Activated B cell treated with CpG ODN at 0.5 μM for 24 hours (primary cell): ENCODE measurements around the gene DNAJC1. TPM values are rescaled to one million over a fixed set of nuclear protein-coding genes. Genes with fewer than 3 reads are reported as not detected.

ENCODE experiments used
- ATAC-seq: fragments of 200-7000 bp; cut with Tn5 transposase; one replicate; pipeline ENCODE4 v1.10.0; 2021; ENCODE audit warnings: low read depth, mild to moderate bottlenecking, moderate library complexity
- CTCF ChIA-PET: fragments of 350-600 bp; sonication (Branson Sonifier 250); formaldehyde crosslinking; loops from one replicate; lab custom pipeline; 2021; ENCODE audit warnings: antibody characterized with exemption; lab: Charles Lee
- POLR2A ChIA-PET: fragments of 350-600 bp; sonication (Branson Sonifier 250); formaldehyde crosslinking; loops from one replicate; lab custom pipeline; 2021; ENCODE audit warnings: antibody characterized with exemption; lab: Charles Lee
- DNase-seq: peaks from one replicate; pipeline ENCODE4 v3.0.0; 2022
- H3K27ac Mint-ChIP-seq: one replicate; pipeline ENCODE4 v1.8.0; 2020; ENCODE audit warnings: mixed read lengths
- H3K27me3 Mint-ChIP-seq: one replicate; pipeline ENCODE4 v1.8.0; 2021; ENCODE audit warnings: mixed read lengths
- H3K36me3 Mint-ChIP-seq: one replicate; pipeline ENCODE4 v1.8.0; 2021; ENCODE audit warnings: low read depth, mixed read lengths
- H3K4me1 Mint-ChIP-seq: one replicate; pipeline ENCODE4 v1.8.0; 2021; ENCODE audit warnings: mixed read lengths
- H3K4me3 Mint-ChIP-seq: one replicate; pipeline ENCODE4 v1.8.0; 2020; ENCODE audit warnings: mild to moderate bottlenecking, mixed read lengths
- H3K9me3 Mint-ChIP-seq: one replicate; pipeline ENCODE4 v1.8.0; 2020; ENCODE audit warnings: mixed read lengths
- CTCF ChIP-seq: fragments of 200-600 bp; IDR thresholded peaks from one replicate; pipeline ENCODE4 v1.8.0; 2022; ENCODE audit warnings: antibody characterized with exemption, mild to moderate bottlenecking
- intact Hi-C: fragments of 100-400 bp; cut with micrococcal nuclease; formaldehyde crosslinking; loops from one replicate; pipeline ENCODE4 v1.15.1; 2024
- total RNA-seq: library from RNA; stranded (reverse); gene quantifications from 2 replicates; pipeline ENCODE4 v1.2.3, GENCODE V29; 2022

The DNAJC1 gene
- total RNA-seq, 1 donor from 2014 or later, result 10.9 TPM

- peak; percentile 42 for ATAC-seq
- ChIA-PET POLR2A (interaction anchor here (0.6 kb wide), 4 partner anchors 11 to 1151 kb away, joined by 4 to 13 read pairs (median 7); no protein-coding TSS in a partner anchor), CTCF (interaction anchor here (2.1 kb wide), 1 partner anchor 457 kb away, joined by 8 read pairs; no protein-coding TSS in a partner anchor)
- Mint-ChIP-seq H3K27ac (no peak overlapping the region), H3K4me3 (no peak overlapping the region), H3K4me1 (peaks cover 9% of the 10 kb centered on the region), H3K27me3 (no peaks in the 10 kb centered on the region), H3K36me3 (no peaks in the 10 kb centered on the region), H3K9me3 (no peaks in the 10 kb centered on the region)
- no peak for DNase-seq
- no peak for TF ChIP-seq CTCF
- intact Hi-C loops, result loop anchor here (2.0 to 10.0 kb wide), 5 partner anchors 219 to 1096 kb away; partner anchors contain the start of gene SKIDA1
Observed at GRCh38 chr10:21953585-21954057, 49.9 kb downstream of the DNAJC1 start.

DNA sequence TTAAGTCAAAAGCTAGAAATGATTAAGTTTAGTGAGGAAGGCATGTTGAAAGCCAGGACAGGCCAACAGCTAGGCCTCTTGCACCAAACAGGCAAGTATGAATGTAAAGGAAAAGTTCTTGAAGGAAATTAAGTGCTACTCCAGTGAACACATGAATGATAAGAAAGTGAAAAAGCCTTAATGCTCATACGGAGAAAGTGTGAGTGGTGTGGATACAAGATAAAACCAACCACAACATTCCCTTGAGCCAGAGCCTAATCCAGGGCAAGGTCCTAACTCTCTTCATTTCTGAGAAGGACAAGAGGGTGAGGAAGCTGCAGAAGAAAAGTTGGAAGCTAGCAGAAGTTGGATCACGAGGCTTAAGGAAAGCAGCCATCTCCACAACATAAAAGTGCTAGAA is 53.0 kb downstream of the DNAJC1 start:
- H3K4me1 Mint-ChIP-seq, result peaks cover 9% of the 10 kb centered on the region
- intact Hi-C loops, result loop anchor here (5.0 to 10.0 kb wide), 4 partner anchors 216 to 1093 kb away; partner anchors contain the start of gene SKIDA1
- ATAC-seq, result no peak
- no peaks in the 10 kb centered on the region for H3K27me3 Mint-ChIP-seq
- no peaks in the 10 kb centered on the region for H3K36me3 Mint-ChIP-seq
- no peaks in the 10 kb centered on the region for H3K9me3 Mint-ChIP-seq
- CTCF ChIA-PET, result no interaction called here
- POLR2A ChIA-PET, result no interaction called here
- DNase-seq, result no peak
- no peak overlapping the region for H3K27ac Mint-ChIP-seq
- no peak overlapping the region for H3K4me3 Mint-ChIP-seq
- TF ChIP-seq CTCF, result no peak

DNA sequence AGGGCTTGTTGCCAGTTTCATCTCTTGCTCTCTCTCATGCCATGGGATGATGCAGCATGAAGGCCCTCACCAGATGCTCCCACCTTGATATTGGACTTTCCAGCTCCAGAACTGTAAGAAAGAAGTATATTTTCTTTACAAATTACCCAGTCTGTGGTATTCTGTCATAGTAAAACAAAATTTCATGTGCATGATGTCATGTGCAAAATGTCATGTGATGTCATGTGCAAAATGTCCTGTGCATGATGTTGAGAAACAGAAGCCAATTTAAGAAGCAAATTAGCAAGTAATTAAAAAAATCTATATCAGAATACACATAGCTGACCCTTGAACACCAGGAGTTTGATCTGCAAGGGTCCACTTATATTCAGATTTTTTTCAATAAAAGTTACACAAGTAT is 56.6 kb downstream of the DNAJC1 start:
- Mint-ChIP-seq H3K4me1 (no peaks in the 10 kb centered on the region), H3K27ac (no peak overlapping the region), H3K9me3 (no peaks in the 10 kb centered on the region), H3K36me3 (no peaks in the 10 kb centered on the region), H3K4me3 (no peak overlapping the region), H3K27me3 (no peaks in the 10 kb centered on the region)
- no peak for TF ChIP-seq CTCF
- DNase-seq (no peak), ATAC-seq (no peak)
- intact Hi-C loops, result no loop called here
- POLR2A ChIA-PET, result no interaction called here
- CTCF ChIA-PET, result no interaction called here

- POLR2A ChIA-PET, result no interaction called here
- no peak for DNase-seq
- no peaks in the 10 kb centered on the region for H3K4me1 Mint-ChIP-seq
- H3K9me3 Mint-ChIP-seq, result no peaks in the 10 kb centered on the region
- no peak for ATAC-seq
- no peaks in the 10 kb centered on the region for H3K27me3 Mint-ChIP-seq
- no peak overlapping the region for H3K4me3 Mint-ChIP-seq
- intact Hi-C loops, result no loop called here
- CTCF ChIA-PET, result interaction anchor here (0.5 kb wide), 1 partner anchor 33 kb away, joined by 3 read pairs; no protein-coding TSS in a partner anchor
- no peak overlapping the region for H3K27ac Mint-ChIP-seq
- no peak for TF ChIP-seq CTCF
- H3K36me3 Mint-ChIP-seq, result no peaks in the 10 kb centered on the region
Observed at GRCh38 chr10:21944727-21945386, 58.7 kb downstream of the DNAJC1 start.

- Mint-ChIP-seq H3K4me1 (no peaks in the 10 kb centered on the region), H3K4me3 (no peak overlapping the region), H3K36me3 (no peaks in the 10 kb centered on the region), H3K27me3 (no peaks in the 10 kb centered on the region), H3K27ac (no peak overlapping the region), H3K9me3 (no peaks in the 10 kb centered on the region)
- intact Hi-C loops, result no loop called here
- DNase-seq, result no peak
- ChIA-PET POLR2A (no interaction called here), CTCF (no interaction called here)
- ATAC-seq, result no peak
- TF ChIP-seq CTCF, result no peak
Observed at GRCh38 chr10:21943633-21944265, 59.8 kb downstream of the DNAJC1 start.
